GM12878 (cell line): ENCODE data around the gene SHMT1. TPM values are rescaled to one million over a fixed set of nuclear protein-coding genes. Genes with fewer than 3 reads are reported as not detected.

ENCODE experiments used
- ATAC-seq: fragments of 200-7000 bp; cut with Tn5 transposase; 3 replicates; pipeline ENCODE4 v1.9.1; 2020; ENCODE audit warnings: mild to moderate bottlenecking, moderate library complexity
- BruUV-seq: library from RNA; stranded (reverse); fragments of 400-500 nt; replicated peaks from 2 replicates; lab custom pipeline; 2021; lab: Mats Ljungman, UMichigan
- CTCF ChIA-PET: fragments of 300-600 bp; sonication (Branson Sonifier 250); formaldehyde crosslinking; extraction: SDS; loops from one replicate; lab custom pipeline; 2021; ENCODE audit warnings: inconsistent platforms; lab: Yijun Ruan, JAX
- POLR2A ChIA-PET: fragments of 350-600 bp; formaldehyde crosslinking; extraction: SDS; loops from one replicate; lab custom pipeline; 2021; ENCODE audit warnings: inconsistent platforms; lab: Charles Lee
- RAD21 ChIA-PET: fragments of 300-600 bp; sonication (Branson Sonifier 250); formaldehyde crosslinking; loops from one replicate; lab custom pipeline; 2023; ENCODE audit warnings: antibody characterized with exemption; ENCODE audit not compliant: unreplicated experiment; lab: Charles Lee
- SMC1A ChIA-PET: fragments of 300-600 bp; sonication (Branson Sonifier 250); formaldehyde crosslinking; loops from one replicate; lab custom pipeline; 2023; ENCODE audit not compliant: unreplicated experiment, uncharacterized antibody; lab: Charles Lee
- DNase-seq: peaks from one replicate; pipeline ENCODE4 v3.0.0-alpha.2; 2011; ENCODE audit warnings: low read depth, low spot score
- FAIRE-seq: peaks from 3 replicates; lab custom pipeline; 2011; peaks lifted over from hg19 to GRCh38; lab: Jason Lieb, UNC
- H2AFZ ChIP-seq: 2 replicates; pipeline ENCODE4 v1.6.0; 2011; ENCODE audit warnings: low read depth, low read length, control low read depth; ENCODE audit not compliant: control insufficient read depth
- H3K27ac ChIP-seq: 2 replicates; pipeline ENCODE4 v1.5.1; 2011; ENCODE audit warnings: control low read depth; ENCODE audit not compliant: control insufficient read depth, insufficient read depth
- H3K27me3 ChIP-seq, 2 experiments: replicated peaks in 1 of 2; 2 replicates each; pipeline versions ENCODE4 v1.6.0 to v1.6.1; 2011; ENCODE audit warnings: low read length in 1 of 2; ENCODE audit not compliant: control insufficient read depth in 2 of 2, insufficient read depth in 2 of 2
- H3K36me3 ChIP-seq, 2 experiments: 2 replicates each; pipeline ENCODE4 v1.5.1; 2011; ENCODE audit warnings: low read length in 1 of 2; ENCODE audit not compliant: control insufficient read depth in 2 of 2, insufficient read depth in 2 of 2
- H3K4me1 ChIP-seq: 2 replicates; pipeline ENCODE4 v1.6.1; 2011; ENCODE audit warnings: mild to moderate bottlenecking, low read length, moderate library complexity, mixed read lengths; ENCODE audit not compliant: control insufficient read depth, insufficient read depth
- H3K4me2 ChIP-seq: 2 replicates; pipeline ENCODE4 v1.6.0; 2011; ENCODE audit warnings: control low read depth; ENCODE audit not compliant: control insufficient read depth, insufficient read depth
- H3K4me3 ChIP-seq: fragments of 200-600 bp; sonication (generic); 2 replicates; pipeline ENCODE4 v1.5.1; 2016
- H3K79me2 ChIP-seq: 2 replicates; pipeline ENCODE4 v1.6.0; 2011; ENCODE audit warnings: low read length; ENCODE audit not compliant: control insufficient read depth, insufficient read depth
- H3K9ac ChIP-seq: 2 replicates; pipeline ENCODE4 v1.8.0; 2011; ENCODE audit warnings: low read length, control low read depth, mixed read lengths; ENCODE audit not compliant: control insufficient read depth, insufficient read depth
- H3K9me3 ChIP-seq: replicated peaks from 3 replicates; pipeline ENCODE4 v1.5.1; 2011; ENCODE audit warnings: mild to moderate bottlenecking, low read length; ENCODE audit not compliant: control insufficient read depth, insufficient read depth
- H4K20me1 ChIP-seq: 2 replicates; pipeline ENCODE4 v1.6.0; 2011; ENCODE audit not compliant: control insufficient read depth, insufficient read depth
- CUX1 ChIP-seq: IDR thresholded peaks from 2 replicates; pipeline ENCODE4 v1.6.1; 2012; ENCODE audit warnings: improper control_type of control experiment, low read depth, low read length; ENCODE audit not compliant: insufficient replicate concordance
- ETV6 ChIP-seq, 2 experiments: fragments of 450-650 bp in 1 of 2; IDR thresholded peaks in 1 of 2; conservative IDR thresholded peaks in 1 of 2; 2 replicates each; pipeline ENCODE4 v1.6.1; 2014; ENCODE audit warnings: antibody characterized with exemption in 1 of 2, borderline replicate concordance in 1 of 2, low read depth in 1 of 2, mild to moderate bottlenecking in 1 of 2, moderate library complexity in 1 of 2
- FOS ChIP-seq: IDR thresholded peaks from 3 replicates; pipeline ENCODE4 v1.6.1; 2011; ENCODE audit warnings: borderline replicate concordance; ENCODE audit not compliant: insufficient read length; ENCODE audit errors: extremely low read depth
- RUNX3 ChIP-seq: IDR thresholded peaks from 2 replicates; pipeline ENCODE4 v1.6.1; 2012; ENCODE audit warnings: low read length, inconsistent platforms
- WGBS: methylation state at CpG from one replicate; pipeline ENCODE4 v1.1.6; 2016; ENCODE audit warnings: low lambda C conversion rate; ENCODE audit not compliant: insufficient replicate concordance, insufficient coverage; ENCODE audit errors: missing lambda C conversion rate; 5-methylcytosine and 5-hydroxymethylcytosine counted together
- in situ Hi-C: fragments of 300-500 bp; cut with MboI; formaldehyde crosslinking; loops from 9 replicates; pipeline ENCODE4 v1.14.3; 2018; ENCODE audit warnings: mixed read lengths
- intact Hi-C: fragments of 100-400 bp; cut with micrococcal nuclease; formaldehyde crosslinking; loops from one replicate; pipeline ENCODE4 v1.14.2; 2022; ENCODE audit not compliant: unreplicated experiment
- polyA plus RNA-seq, 11 experiments: library from polyadenylated mRNA; depleted of rRNA in 4 of 11; unstranded in 6 of 11; stranded (reverse) in 5 of 11; fragments of >200 nt; fragmentation: Nextera tagmentation in 4 of 11; fragmentation: Illumina TruSeq in 1 of 11; extraction: Ambion mirVana in 4 of 11; extraction: Trizol in 1 of 11; gene quantifications; 1 replicate in 1 of 11; 2 replicates in 10 of 11; pipeline versions ENCODE4 v1.2.1 to v1.2.3, GENCODE V29; 2011 to 2016; ENCODE audit warnings: inconsistent platforms in 2 of 11, missing spikeins in 2 of 11, low read depth in 1 of 11
- total RNA-seq, 4 experiments: library from RNA; depleted of rRNA in 3 of 4; stranded (reverse); fragments of >200 nt in 3 of 4; fragmentation: Illumina TruSeq in 1 of 4; extraction: Trizol in 1 of 4; gene quantifications; 2 replicates each; pipeline versions ENCODE4 v1.2.1 to v1.2.3, GENCODE V29; 2013 to 2021
- TF ChIP-seq, protein P1 (sequence below), 3 experiments: IDR thresholded peaks in 2 of 3; conservative IDR thresholded peaks in 1 of 3; 2 replicates each; pipeline ENCODE4 v1.5.1; 2011; ENCODE audit warnings: low read depth in 3 of 3, low read length in 3 of 3, mild to moderate bottlenecking in 3 of 3, control low read depth in 2 of 3, moderate library complexity in 2 of 3, inconsistent platforms in 1 of 3, mixed read lengths in 1 of 3; ENCODE audit not compliant: control insufficient read depth in 2 of 3, insufficient read depth in 1 of 3; ENCODE audit errors: extremely low read depth in 1 of 3

The SHMT1 gene
- total and polyA plus RNA-seq, 10 of the 15 experiments (the other 5 are each of a cell fraction or from before 2014, with no cell fraction given), result 5.2 to 60.1 (median 34.6) TPM

DNA sequence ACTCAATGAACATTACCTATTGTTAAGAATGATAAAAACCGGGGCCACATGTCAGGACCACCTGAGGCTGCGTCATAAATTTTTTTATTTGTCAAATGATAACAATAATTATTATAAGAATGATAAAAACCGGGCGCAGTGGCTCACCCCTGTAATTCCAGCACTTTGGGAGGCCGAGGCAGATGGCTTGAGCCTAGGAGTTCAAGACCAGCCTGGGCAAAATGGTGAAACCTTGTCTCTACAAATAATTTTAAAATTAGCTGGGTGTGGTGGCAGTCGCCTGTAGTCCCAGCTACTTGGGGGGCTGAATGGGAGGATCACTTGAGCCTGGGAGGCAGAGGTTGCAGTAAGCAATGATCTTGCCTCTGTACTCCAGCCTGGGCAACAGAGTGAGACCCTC is 816 bp upstream of the SHMT1 start (continued):
- TF ChIP-seq CUX1, result no peak
- no peak for TF ChIP-seq FOS

GRCh38 chr17:18362698-18363100 is 651 bp downstream of the SHMT1 start:
- Histone ChIP-seq H3K9me3 (no peaks in the 10 kb centered on the region), H3K4me3 (peak overlapping the region; percentile 88), H2AFZ (peak overlapping the region; percentile 85), H3K9ac (peak overlapping the region; percentile 81), H3K36me3 (no peaks in the 10 kb centered on the region; a peak in 1 of 4 replicates), H3K4me2 (peak overlapping the region; percentile 92), H4K20me1 (no peaks in the 10 kb centered on the region), H3K79me2 (peaks cover 15% of the 10 kb centered on the region), H3K27me3 (no peaks in the 10 kb centered on the region), H3K27ac (peak overlapping the region; percentile 64), H3K4me1 (0 out of 2 replicates have a peak, but pooled peaks cover 3% of the 10 kb centered on the region)
- TF ChIP-seq RUNX3, result 0 out of 2 replicates have a peak, but pooled peaks have one; percentile 2
- TF ChIP-seq ETV6 (conservative IDR thresholded peaks at IDR 0.05 in 1 of 2, IDR thresholded peaks at IDR 0.05 in 1 of 2; ENCODE audit: borderline replicate concordance in 1 of 2, low read depth in 1 of 2), result no peak
- TF ChIP-seq, protein P1, sequence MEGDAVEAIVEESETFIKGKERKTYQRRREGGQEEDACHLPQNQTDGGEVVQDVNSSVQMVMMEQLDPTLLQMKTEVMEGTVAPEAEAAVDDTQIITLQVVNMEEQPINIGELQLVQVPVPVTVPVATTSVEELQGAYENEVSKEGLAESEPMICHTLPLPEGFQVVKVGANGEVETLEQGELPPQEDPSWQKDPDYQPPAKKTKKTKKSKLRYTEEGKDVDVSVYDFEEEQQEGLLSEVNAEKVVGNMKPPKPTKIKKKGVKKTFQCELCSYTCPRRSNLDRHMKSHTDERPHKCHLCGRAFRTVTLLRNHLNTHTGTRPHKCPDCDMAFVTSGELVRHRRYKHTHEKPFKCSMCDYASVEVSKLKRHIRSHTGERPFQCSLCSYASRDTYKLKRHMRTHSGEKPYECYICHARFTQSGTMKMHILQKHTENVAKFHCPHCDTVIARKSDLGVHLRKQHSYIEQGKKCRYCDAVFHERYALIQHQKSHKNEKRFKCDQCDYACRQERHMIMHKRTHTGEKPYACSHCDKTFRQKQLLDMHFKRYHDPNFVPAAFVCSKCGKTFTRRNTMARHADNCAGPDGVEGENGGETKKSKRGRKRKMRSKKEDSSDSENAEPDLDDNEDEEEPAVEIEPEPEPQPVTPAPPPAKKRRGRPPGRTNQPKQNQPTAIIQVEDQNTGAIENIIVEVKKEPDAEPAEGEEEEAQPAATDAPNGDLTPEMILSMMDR (IDR thresholded peaks at IDR 0.05 in 2 of 3, conservative IDR thresholded peaks at IDR 0.05 in 1 of 3; ENCODE audit: control insufficient read depth in 2 of 3, extremely low read depth in 1 of 3, insufficient read depth in 1 of 3, low read depth in 3 of 3, low read length in 3 of 3), result 0 out of 6 replicates have a peak, but pooled peaks of 1 of the 3 experiments have one; percentile 15
- ATAC-seq (peak; percentile 25), DNase-seq (no peak), FAIRE-seq (no peak)
- TSS peak; percentile 84 for BruUV-seq
- in situ Hi-C loops, result no loop called here
- ChIA-PET CTCF (interaction anchor here (0.9 kb wide), 1 partner anchor 114 kb away, joined by 3 read pairs; no protein-coding TSS in a partner anchor), POLR2A (interaction anchor here (1.4 kb wide), 1 partner anchor 49 kb away, joined by 5 read pairs; no protein-coding TSS in a partner anchor), SMC1A (interaction anchor here (1.2 to 1.4 kb wide), 2 partner anchors 49 to 114 kb away, joined by 3 read pairs; no protein-coding TSS in a partner anchor), RAD21 (no interaction called here)
- intact Hi-C loops, result no loop called here
- WGBS, result 6% methylated on average over 14 of the region's 14 CpGs
